ENCODE data around the gene FIBP.
A peak's percentile ranks its signal among the peaks of the same experiment; 100 is the strongest.

The FIBP gene

DNA sequence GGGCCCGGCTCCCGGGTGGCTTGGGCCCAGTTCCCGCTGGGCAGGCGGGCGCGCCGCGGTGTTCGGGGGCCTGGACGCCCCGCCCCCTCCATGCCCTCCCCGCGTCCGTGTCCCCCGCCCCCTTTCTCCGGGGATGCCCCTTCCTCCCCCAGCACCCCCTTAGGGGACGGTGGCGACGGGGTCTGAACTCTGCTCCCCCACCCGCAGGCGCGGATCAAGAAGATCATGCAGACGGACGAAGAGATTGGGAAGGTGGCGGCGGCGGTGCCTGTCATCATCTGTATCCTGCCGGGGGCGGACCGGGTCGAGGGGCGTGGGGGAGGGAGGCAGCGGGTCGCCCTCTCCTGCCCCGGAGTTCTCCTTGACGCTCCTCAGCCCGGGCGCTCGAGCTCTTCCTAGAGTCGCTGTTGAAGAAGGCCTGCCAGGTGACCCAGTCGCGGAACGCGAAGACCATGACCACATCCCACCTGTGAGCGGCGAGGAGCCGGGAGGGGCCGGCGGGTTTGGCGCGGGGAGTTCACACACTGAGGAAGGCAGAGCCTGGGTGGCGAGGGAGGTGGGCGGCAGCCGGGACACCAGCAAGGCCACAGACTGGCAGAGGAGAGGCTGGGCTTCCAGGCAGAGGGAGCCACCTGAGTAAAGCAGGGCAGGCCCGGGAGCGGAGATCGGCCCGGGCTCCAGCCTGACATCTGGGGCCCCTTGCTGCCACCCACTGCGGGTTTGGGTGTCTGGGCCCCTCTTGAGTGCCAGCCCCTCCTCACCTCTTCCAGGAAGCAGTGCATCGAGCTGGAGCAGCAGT, 31.5 kb upstream of the FIBP start:
- peak overlapping the region; percentile 71 for H3K4me3 ChIP-seq (ENCODE audit: low read depth, low read length)
- DNase-seq (ENCODE audit: low read depth): no peak
- TF ChIP-seq, protein P1, sequence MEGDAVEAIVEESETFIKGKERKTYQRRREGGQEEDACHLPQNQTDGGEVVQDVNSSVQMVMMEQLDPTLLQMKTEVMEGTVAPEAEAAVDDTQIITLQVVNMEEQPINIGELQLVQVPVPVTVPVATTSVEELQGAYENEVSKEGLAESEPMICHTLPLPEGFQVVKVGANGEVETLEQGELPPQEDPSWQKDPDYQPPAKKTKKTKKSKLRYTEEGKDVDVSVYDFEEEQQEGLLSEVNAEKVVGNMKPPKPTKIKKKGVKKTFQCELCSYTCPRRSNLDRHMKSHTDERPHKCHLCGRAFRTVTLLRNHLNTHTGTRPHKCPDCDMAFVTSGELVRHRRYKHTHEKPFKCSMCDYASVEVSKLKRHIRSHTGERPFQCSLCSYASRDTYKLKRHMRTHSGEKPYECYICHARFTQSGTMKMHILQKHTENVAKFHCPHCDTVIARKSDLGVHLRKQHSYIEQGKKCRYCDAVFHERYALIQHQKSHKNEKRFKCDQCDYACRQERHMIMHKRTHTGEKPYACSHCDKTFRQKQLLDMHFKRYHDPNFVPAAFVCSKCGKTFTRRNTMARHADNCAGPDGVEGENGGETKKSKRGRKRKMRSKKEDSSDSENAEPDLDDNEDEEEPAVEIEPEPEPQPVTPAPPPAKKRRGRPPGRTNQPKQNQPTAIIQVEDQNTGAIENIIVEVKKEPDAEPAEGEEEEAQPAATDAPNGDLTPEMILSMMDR (IDR thresholded peaks at IDR 0.05; ENCODE audit: low read depth, low read length, missing control alignments): no peak

DNA sequence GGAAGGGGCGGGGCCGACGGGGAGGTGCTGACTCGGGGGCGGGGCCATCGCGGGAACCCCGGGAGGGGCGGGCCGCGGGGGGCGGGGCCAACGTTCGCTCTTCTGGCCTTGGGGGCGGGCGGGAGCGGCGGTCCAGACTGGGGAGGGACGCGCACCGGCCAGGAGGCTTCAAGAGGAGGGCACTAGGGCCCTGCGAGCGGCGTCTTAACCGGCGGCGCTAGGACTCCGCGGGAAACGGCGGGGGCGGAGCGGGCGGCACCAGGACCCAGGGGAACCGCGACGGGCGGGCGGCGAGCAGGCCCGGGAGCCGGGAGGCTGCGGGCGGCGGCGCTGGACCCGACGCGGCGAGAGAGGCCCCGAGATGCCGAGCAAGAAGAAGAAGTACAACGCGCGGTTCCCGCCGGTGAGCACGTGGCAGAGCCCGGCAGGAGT, 30.9 kb upstream of the FIBP start, which contains the start of gene DRAP1:
Gene DRAP1, plus strand, starts transcription at position 286 of the 432 bp plus-strand sequence. Its CDS starts 76 bp downstream, at position 362.
- peak; percentile 88 for DNase-seq (ENCODE audit: low read depth)
- TF ChIP-seq, protein P1 (IDR thresholded peaks at IDR 0.05; ENCODE audit: low read depth, low read length, missing control alignments): no peak
- H3K4me3 ChIP-seq (ENCODE audit: low read depth, low read length): peak within 1 kb of the TSS; percentile 95

DNA sequence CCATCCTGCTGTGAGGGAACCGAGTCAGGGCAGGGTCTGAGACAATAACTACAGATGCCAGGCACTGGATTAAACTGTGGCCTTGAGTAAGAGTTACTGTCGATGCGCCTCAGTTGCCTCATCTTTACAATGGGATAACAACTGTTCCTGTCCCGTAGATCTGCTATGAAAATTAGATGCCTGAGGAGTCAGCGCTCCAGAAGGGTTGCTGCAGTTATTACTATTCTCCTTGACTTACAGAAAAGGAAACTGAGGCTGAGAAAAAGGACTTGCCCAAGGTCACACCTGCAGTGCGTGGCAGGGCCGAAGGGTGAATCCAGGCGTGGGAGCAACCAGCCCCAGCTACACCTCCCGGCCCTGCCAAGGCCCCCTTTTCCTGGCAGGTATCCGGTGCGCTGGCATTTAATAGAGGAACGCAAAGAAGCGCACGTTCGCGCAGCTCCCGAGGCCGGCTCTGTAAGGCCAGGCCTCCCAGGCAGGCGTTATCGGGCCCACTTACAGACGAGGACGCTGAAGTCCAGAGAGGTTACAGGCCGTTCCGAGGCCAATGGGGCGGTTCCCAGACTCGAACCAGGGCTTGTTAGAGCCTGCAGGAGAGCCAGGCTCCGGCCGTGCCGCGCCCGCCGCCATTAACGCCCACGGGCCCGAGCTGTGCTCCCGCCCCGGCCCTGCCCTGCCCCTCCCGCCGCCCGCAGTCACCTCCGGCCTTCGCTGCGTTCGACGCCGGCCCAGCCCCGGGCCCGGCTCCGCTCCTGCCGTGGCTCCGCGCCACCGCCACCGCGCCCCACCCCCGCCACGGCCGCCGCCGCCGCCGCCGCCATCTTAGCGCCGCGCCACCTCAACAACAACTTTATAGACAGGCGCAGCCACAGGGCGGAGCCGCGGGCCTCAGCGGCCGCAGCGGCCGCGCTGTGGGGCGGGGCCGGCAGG, 30.2 kb upstream of the FIBP start, which contains the start of gene C11orf68:
Gene C11orf68, minus strand, starts transcription at position 852 of the 930 bp plus-strand sequence. Its CDS starts 31 bp downstream, at position 821.
- H3K4me3 ChIP-seq (ENCODE audit: low read depth, low read length): peak within 1 kb of the TSS; percentile 95
- TF ChIP-seq, protein P1 (IDR thresholded peaks at IDR 0.05; ENCODE audit: low read depth, low read length, missing control alignments): no peak
- DNase-seq (ENCODE audit: low read depth): no peak

DNA sequence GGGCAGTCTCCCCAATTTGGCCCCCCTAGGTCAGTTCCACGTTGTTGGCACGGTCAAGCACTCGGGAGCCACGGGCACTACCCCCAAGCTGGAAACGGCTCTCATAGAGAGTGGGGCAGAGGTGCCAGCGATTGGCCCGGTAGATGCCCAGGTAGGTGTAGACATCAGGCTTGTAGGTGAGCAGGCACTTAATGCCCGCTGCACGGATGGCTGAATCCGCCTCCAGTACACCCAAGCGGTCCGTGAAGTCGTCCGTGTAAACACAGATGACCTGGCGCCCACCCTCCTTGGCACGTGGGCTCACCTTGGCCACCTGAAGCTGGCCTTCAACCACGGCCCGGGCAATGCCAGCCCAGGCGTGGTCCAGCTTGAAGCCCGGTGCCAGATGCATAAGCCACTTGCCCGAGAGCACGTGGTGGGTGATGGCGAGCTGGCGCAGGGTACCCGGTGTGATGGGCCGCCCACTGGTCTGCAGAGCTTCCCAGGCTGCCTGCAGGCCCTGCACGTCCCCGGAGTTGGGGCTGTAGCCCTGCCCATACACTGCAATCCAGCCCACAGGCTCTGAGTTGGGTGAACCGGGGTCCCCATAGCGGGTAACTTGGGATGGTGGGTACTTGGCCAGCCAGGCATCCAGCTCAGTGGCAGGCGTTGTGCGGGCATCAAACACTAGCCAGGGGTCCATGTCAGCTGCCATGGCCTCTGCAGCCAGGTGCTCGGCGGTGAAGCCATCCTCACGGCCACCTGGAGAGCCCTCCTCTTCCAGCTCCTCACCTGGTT, 29.4 kb upstream of the FIBP start:
- TF ChIP-seq, protein P1 (IDR thresholded peaks at IDR 0.05; ENCODE audit: low read depth, low read length, missing control alignments): no peak
- H3K4me3 ChIP-seq (ENCODE audit: low read depth, low read length): peak overlapping the region; percentile 95
- no peak for DNase-seq (ENCODE audit: low read depth)

DNA sequence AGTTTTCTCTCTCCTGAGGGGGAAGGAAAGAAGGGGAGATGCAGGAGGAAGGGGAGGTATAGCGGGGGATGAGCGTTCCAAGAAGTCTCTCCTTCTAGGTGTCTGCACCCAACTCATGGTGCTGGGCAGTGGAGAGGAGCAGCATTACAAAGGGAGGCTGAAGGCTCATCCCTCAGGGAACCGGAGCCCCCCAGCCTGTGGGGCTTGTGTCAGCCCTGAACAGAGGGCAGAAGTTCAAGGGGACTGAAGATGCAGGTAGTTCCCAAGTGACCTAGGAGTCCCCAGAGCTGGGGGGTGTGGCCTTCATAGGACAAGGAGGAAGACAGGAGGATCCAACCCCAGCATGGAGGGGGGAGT, 28.8 kb upstream of the FIBP start:
- TF ChIP-seq, protein P1 (IDR thresholded peaks at IDR 0.05; ENCODE audit: low read depth, low read length, missing control alignments): no peak
- no peak overlapping the region for H3K4me3 ChIP-seq (ENCODE audit: low read depth, low read length)
- no peak for DNase-seq (ENCODE audit: low read depth)

DNA sequence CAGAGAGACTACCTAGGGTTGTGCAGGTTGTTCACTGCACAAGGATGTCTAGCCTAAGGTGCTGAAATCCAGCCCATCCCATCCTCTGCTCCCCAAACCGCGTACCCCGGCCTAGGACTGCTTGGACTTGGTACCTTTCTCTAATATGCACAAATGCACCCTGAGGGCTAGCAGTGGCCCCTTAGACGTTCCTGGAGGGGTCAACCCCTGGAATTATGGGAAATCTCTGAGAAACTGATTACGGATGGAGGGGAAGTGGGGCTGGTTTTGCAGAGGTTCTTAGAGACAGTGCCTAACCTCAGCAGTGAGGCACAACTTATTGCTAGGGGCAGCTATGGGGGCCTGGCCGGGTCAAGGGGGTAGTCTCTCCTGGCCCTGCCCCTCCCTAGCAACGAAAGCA, 28.1 kb upstream of the FIBP start:
- TF ChIP-seq, protein P1 (IDR thresholded peaks at IDR 0.05; ENCODE audit: low read depth, low read length, missing control alignments): no peak
- DNase-seq (ENCODE audit: low read depth): no peak
- H3K4me3 ChIP-seq (ENCODE audit: low read depth, low read length): no peak overlapping the region
